NOMO-1 treated with DMSO at 0.1 percent for 48 hours (cell line): ENCODE measurements around the gene APLNR.
"Not testable (repeated sequence)": the region's sequence is repeated elsewhere in the genome, so short reads cannot be mapped to it uniquely, and the experiment has no call there.

Source experiments
- DNase-seq: peaks from one replicate; lab custom pipeline; 2025; ENCODE audit not compliant: unreplicated experiment; lab: John Stamatoyannopoulos, UW

APLNR gene

DNA sequence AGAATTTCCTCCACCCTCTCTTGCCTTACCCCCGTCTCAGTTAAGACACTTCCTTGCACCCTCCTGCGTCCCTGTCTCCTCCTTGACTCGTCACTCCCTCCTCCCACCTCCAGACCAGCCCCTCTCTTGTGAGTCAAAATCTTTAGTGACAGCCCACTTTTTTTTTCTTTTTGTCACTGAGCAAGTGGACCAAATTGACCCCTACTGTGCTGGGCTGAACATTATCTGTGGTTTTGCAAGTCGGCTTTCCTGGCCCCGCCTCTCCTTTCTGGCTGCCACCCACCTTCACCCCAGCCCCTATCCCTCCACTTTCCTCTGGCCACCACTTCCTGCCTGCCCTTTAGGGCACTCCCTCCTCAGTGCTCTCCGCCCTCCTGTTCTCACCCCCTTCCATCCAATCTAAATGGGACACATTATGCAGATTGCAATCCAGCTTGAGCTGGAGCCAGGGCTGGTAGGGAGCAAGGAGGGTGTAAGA is at the start of gene APLNR:
TSS of gene APLNR (minus strand) at position 47 of the 478 bp plus-strand sequence. CDS start 246 bp downstream, outside the sequence.
- no peak for DNase-seq

GRCh38 chr11:57283231-57283990 is 46.4 kb upstream of the APLNR start:
- no peak for DNase-seq

GRCh38 chr11:57281546-57281945 is 44.5 kb upstream of the APLNR start:
- not testable (repeated sequence) for DNase-seq

- DNase-seq, result no peak
Observed at GRCh38 chr11:57279116-57279515, 42.1 kb upstream of the APLNR start.

DNA sequence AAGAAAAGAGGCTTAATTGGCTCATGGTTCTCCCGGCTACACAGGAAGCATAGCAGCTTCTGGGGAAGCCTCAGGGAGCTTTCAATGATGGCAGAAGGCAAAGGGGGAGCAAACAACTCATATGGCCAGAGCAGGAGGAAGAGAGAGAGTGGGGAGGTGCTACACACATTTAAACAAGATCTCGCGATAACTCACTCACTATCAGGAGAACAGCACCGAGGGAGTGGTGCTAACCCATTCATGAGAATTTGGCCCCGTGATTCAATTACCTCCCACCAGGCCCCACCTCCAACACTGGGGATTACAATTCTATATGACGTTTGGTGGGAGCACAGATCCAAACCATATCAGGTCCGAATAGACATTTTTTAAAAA is 41.7 kb upstream of the APLNR start:
- no peak for DNase-seq

- peak; percentile 17 for DNase-seq
Observed at GRCh38 chr11:57277845-57278720, 41.0 kb upstream of the APLNR start.

- DNase-seq, result peak; percentile 66
Observed at GRCh38 chr11:57276971-57277675, 40.1 kb upstream of the APLNR start.

DNA sequence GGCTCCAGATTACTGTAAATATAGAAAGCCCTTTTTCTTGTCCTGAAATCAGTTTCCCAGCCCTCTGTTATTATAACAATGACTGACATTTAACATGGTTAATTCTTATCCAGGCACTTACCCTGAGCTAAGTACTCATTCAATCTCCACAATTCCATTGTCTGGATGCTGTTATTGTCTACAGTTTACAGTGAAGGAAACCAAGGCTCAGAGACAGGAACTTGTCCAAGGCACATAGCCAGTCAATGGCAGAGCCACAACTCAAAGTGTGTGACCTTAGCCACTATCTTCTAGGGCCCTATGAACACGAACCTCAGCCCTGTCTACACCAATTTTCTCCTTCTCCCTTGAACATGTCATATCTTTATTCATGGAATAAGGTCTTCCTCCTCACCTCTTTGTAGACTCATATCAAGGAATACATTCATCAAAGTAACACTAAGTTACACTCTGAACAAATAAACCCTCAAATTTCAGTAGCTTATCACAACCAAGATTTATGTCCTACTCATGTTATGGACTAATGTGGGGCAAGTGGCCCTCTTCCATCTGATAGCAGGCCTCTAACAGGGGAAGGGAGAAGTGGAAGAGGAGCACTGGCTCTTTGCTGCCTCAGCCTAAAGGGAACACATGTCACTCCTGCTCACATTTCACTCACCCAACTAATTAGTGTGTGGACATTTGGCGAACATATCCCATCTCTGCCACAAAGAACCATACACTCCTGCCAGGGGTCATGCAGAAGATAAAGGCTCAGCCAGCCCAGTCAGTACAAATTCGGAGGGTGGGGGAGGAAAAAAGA is 39.3 kb upstream of the APLNR start:
- DNase-seq, result no peak

- DNase-seq, result no peak
Observed at GRCh38 chr11:57275582-57275981, 38.5 kb upstream of the APLNR start.

GRCh38 chr11:57274904-57275498 is 38.0 kb upstream of the APLNR start:
- no peak for DNase-seq

GRCh38 chr11:57273448-57274058 is 36.5 kb upstream of the APLNR start:
- no peak for DNase-seq

GRCh38 chr11:57269571-57270021 is 32.5 kb upstream of the APLNR start:
- no peak for DNase-seq

DNA sequence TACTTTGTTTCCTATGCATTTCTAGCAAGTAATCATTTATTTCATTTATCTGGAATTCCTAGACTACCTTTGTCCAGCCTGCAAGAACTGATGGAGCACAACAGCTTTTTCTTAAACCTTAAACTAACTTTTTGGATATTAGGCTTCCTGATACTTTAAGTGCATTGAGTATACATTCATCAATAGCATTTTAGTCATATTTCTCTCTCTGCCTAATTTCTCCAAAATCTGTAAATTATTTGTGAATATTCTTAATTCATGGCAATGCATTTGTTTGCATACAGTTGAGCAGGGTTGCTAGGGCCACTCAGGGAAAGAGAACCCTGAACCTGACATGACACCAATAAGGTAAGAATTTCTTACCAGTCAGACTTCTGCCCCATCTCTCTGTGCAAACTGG is 29.1 kb upstream of the APLNR start:
- no peak for DNase-seq

DNA sequence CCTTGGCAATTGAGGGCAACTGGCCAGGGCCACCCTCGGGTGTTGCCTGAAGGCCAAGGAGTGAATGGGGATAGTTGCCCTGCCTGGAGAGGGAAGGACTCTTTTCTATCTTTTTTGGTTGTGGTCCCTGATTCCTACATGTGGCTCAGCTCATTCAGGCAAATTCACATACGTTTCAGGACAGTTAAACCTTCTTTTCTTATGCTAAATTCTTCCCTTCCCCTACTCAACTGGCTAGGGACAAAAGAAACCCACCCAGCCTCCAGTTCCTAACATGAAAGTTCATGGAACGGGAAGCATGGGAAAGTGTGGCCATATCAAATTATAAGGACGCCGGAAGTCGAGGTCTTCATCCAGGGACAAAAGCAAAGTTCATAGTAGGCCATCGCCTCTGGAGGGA is 26.3 kb upstream of the APLNR start:
- DNase-seq, result no peak

DNA sequence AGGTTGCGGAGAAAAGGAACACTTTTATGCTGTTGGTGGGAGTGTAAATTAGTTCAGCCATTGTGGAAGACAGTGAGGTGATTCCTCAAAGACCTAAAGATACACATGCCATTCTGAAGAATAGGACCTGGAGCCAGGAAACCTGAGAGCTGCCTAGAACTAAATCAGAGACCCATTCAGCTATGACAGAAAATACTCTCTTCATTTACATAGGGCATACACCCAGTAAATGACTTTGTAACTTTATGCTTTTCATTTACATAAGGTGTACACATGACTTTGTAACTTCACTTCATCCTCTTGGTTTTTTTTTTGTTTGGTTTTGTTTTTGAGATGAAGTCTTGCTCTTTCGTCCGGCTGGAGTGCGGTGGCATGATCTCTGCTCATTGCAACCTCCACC is 25.1 kb upstream of the APLNR start:
- DNase-seq, result no peak

GRCh38 chr11:57260937-57261783 is 24.1 kb upstream of the APLNR start:
- no peak for DNase-seq

- no peak for DNase-seq
Observed at GRCh38 chr11:57256119-57256518, 19.1 kb upstream of the APLNR start.

DNA sequence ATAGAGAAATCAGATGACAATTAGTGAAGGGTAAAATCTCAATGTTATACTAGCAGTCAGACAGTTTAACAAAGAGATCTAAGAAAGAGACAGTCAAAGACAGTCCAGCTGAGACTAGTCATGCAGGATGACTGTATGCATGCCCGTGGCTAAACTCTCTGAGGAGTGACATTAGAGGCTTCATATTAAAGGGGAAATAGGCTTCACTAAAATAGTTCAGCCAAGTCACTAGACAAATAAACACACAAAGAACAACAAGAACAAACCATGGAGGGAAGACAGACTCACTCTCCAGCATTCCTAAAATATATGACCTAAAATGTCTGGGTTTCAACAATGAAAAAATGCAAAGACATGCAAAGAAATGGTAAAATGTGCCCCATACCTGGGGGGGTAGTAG is 18.6 kb upstream of the APLNR start:
- no peak for DNase-seq

DNA sequence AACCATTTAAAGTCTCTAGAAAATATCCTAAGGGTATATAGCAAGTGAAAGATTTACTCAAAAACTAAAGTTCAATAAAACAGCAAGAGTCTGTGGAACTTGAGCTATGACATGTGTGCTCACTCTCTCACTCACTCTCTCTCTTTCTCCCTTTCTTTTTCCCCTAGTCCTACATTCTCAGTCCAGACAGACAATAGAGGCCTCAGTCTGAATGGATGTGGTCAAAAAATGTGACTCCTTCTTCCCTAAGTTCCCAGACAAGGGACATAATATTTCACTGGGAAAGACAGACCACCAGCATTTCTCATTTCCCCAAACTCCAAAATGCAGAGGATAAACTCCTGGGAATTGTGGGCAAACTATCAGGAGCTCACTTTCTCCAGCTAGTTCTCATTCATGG is 17.6 kb upstream of the APLNR start:
- no peak for DNase-seq
